Adrenal gland (tissue), 5 donors: ENCODE measurements around the gene RRP15.

Source experiments
- CTCF ChIP-seq, 6 experiments: fragments of 450-650 bp in 4 of 6; fragments of 200-600 bp in 2 of 6; sonication (generic) in 1 of 6; IDR thresholded peaks; 1 replicate in 5 of 6; 2 replicates in 1 of 6; pipeline versions ENCODE4 v1.5.1 to v1.8.0; 2016 to 2021; ENCODE audit warnings: antibody characterized with exemption in 6 of 6, mild to moderate bottlenecking in 2 of 6, moderate library complexity in 1 of 6
- POLR2A ChIP-seq, 2 donors: fragments of 450-650 bp; IDR thresholded peaks; one replicate each; pipeline ENCODE4 v1.6.1; 2017; ENCODE audit warnings: antibody characterized with exemption in 2 of 2, mild to moderate bottlenecking in 2 of 2, moderate library complexity in 1 of 2
- donor health status: DM: no; HTN: no; CAD: no.

DNA sequence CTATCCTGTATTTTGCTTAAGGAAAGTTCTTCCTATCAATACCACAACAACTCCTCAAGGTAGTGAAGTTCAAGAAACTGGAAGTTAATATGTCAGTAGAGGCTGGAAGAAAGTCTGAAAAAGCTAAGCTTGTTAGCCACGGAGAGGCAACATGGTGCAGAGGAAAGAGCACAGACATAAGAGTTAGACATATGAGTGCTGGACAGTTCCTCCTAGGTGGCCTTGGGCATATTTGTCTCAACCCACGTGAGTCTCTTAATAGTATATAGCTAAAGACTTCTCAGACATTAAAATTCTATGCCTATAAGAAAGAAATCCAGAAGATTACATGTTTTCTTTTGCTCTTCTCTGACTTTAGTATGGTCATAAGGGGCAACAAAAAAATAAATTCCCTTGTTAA lies 22.8 kb upstream of the RRP15 start:
- TF ChIP-seq CTCF (IDR thresholded peaks at IDR 0.05), result no peak
- TF ChIP-seq POLR2A (IDR thresholded peaks at IDR 0.05), result no peak
